Calu3 (cell line): ENCODE data around the gene CECR2. TPM values are rescaled to one million over a fixed set of nuclear protein-coding genes. Genes with fewer than 3 reads are reported as not detected.

ENCODE experiments used
- BruUV-seq: library from RNA; stranded (reverse); fragments of 400-500 nt; replicated peaks from 2 replicates; lab custom pipeline; 2021; lab: Mats Ljungman, UMichigan
- CTCF ChIA-PET: fragments of 300-600 bp; sonication (Branson Sonifier 250); formaldehyde crosslinking; loops from one replicate; lab custom pipeline; 2022; ENCODE audit warnings: antibody characterized with exemption; lab: Charles Lee
- DNase-seq: peaks from one replicate; pipeline ENCODE4 v3.0.0; 2022
- H3K27ac Mint-ChIP-seq: one replicate; pipeline ENCODE4 v1.8.0; 2022; ENCODE audit warnings: mixed read lengths; ENCODE audit not compliant: unreplicated experiment
- H3K27me3 Mint-ChIP-seq: one replicate; pipeline ENCODE4 v1.8.0; 2022; ENCODE audit warnings: mixed read lengths; ENCODE audit not compliant: unreplicated experiment
- H3K36me3 Mint-ChIP-seq: one replicate; pipeline ENCODE4 v1.8.0; 2022; ENCODE audit warnings: mild to moderate bottlenecking, moderate library complexity, mixed read lengths; ENCODE audit not compliant: insufficient read depth, unreplicated experiment
- H3K4me1 Mint-ChIP-seq: one replicate; pipeline ENCODE4 v1.8.0; 2022; ENCODE audit warnings: mild to moderate bottlenecking, low read depth, mixed read lengths; ENCODE audit not compliant: unreplicated experiment
- H3K4me3 Mint-ChIP-seq: one replicate; pipeline ENCODE4 v1.8.0; 2022; ENCODE audit warnings: mild to moderate bottlenecking, low read depth, moderate library complexity, mixed read lengths; ENCODE audit not compliant: unreplicated experiment
- H3K9me3 Mint-ChIP-seq: one replicate; pipeline ENCODE4 v1.8.0; 2022; ENCODE audit warnings: low read depth, mixed read lengths; ENCODE audit not compliant: unreplicated experiment
- intact Hi-C: fragments of 100-400 bp; cut with micrococcal nuclease; formaldehyde crosslinking; loops from one replicate; pipeline ENCODE4 v1.10.0; 2022; ENCODE audit not compliant: unreplicated experiment
- total RNA-seq: library from RNA; stranded (reverse); gene quantifications from 2 replicates; pipeline ENCODE4 v1.2.3, GENCODE V29; 2022
- TF ChIP-seq, protein P1 (sequence below): fragments of 200-600 bp; IDR thresholded peaks from one replicate; pipeline ENCODE4 v1.8.0; 2022; ENCODE audit warnings: antibody characterized with exemption; ENCODE audit not compliant: unreplicated experiment

CECR2 gene
- total RNA-seq, 1 experiment from 2014 or later, result 0.09 TPM

DNA sequence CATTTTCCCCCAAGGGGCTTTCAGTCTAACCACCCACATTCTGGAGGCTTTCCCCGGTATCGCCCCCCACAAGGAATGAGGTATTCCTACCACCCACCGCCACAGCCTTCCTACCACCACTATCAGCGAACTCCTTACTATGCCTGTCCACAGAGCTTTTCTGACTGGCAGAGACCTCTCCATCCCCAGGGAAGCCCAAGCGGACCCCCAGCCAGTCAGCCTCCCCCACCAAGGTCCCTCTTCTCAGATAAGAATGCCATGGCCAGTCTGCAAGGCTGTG lies 179.4 kb downstream of the CECR2 start:
- no peaks in the 10 kb centered on the region for H3K9me3 Mint-ChIP-seq
- BruUV-seq, result no TSS peak
- CTCF ChIA-PET, result interaction anchor here (1.0 kb wide), 1 partner anchor 12 kb away, joined by 3 read pairs; no protein-coding TSS in a partner anchor
- TF ChIP-seq, protein P1, sequence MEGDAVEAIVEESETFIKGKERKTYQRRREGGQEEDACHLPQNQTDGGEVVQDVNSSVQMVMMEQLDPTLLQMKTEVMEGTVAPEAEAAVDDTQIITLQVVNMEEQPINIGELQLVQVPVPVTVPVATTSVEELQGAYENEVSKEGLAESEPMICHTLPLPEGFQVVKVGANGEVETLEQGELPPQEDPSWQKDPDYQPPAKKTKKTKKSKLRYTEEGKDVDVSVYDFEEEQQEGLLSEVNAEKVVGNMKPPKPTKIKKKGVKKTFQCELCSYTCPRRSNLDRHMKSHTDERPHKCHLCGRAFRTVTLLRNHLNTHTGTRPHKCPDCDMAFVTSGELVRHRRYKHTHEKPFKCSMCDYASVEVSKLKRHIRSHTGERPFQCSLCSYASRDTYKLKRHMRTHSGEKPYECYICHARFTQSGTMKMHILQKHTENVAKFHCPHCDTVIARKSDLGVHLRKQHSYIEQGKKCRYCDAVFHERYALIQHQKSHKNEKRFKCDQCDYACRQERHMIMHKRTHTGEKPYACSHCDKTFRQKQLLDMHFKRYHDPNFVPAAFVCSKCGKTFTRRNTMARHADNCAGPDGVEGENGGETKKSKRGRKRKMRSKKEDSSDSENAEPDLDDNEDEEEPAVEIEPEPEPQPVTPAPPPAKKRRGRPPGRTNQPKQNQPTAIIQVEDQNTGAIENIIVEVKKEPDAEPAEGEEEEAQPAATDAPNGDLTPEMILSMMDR, result no peak
- intact Hi-C loops, result no loop called here
- no peaks in the 10 kb centered on the region for H3K4me1 Mint-ChIP-seq
- no peak overlapping the region for H3K4me3 Mint-ChIP-seq
- peaks cover 40% of the 10 kb centered on the region for H3K27me3 Mint-ChIP-seq
- no peak for DNase-seq
- H3K27ac Mint-ChIP-seq, result no peak overlapping the region
- no peaks in the 10 kb centered on the region for H3K36me3 Mint-ChIP-seq

GRCh38 chr22:17549183-17549582 lies 179.9 kb downstream of the CECR2 start:
- BruUV-seq, result no TSS peak
- Mint-ChIP-seq H3K36me3 (no peaks in the 10 kb centered on the region), H3K4me3 (no peak overlapping the region), H3K27ac (no peak overlapping the region), H3K4me1 (no peaks in the 10 kb centered on the region), H3K27me3 (peaks cover 40% of the 10 kb centered on the region), H3K9me3 (no peaks in the 10 kb centered on the region)
- intact Hi-C loops, result no loop called here
- TF ChIP-seq, protein P1, result no peak
- no peak for DNase-seq
- CTCF ChIA-PET, result interaction anchor here (1.0 kb wide), 1 partner anchor 12 kb away, joined by 3 read pairs; no protein-coding TSS in a partner anchor

DNA sequence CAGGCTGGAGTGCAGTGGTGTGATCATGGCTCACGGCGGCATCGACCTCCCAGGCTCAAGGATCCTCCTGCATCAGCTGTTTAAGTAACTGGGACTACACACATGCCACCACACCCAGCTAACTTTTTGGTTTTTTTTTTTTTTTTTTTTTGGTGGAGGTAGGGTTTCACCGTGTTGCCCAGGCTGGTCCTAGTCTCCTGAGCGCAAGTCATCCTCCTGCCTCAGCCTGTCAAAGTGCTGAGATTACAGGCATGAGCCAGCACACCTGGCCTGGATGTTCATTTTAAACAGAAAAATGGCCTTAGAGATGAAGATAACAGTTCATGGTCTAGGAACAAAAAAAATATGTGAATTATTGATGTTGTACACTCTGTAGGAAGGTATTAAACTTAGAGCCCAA lies 180.4 kb downstream of the CECR2 start:
- no peaks in the 10 kb centered on the region for H3K9me3 Mint-ChIP-seq
- TF ChIP-seq, protein P1, result no peak
- no peak overlapping the region for H3K4me3 Mint-ChIP-seq
- CTCF ChIA-PET, result interaction anchor here (1.0 kb wide), 1 partner anchor 13 kb away, joined by 3 read pairs; no protein-coding TSS in a partner anchor
- no peaks in the 10 kb centered on the region for H3K4me1 Mint-ChIP-seq
- H3K27me3 Mint-ChIP-seq, result peaks cover 45% of the 10 kb centered on the region
- no peaks in the 10 kb centered on the region for H3K36me3 Mint-ChIP-seq
- intact Hi-C loops, result loop anchor here (10.0 kb wide), 2 partner anchors 55 to 155 kb away; no protein-coding TSS in a partner anchor
- no TSS peak for BruUV-seq
- no peak for DNase-seq
- no peak overlapping the region for H3K27ac Mint-ChIP-seq

DNA sequence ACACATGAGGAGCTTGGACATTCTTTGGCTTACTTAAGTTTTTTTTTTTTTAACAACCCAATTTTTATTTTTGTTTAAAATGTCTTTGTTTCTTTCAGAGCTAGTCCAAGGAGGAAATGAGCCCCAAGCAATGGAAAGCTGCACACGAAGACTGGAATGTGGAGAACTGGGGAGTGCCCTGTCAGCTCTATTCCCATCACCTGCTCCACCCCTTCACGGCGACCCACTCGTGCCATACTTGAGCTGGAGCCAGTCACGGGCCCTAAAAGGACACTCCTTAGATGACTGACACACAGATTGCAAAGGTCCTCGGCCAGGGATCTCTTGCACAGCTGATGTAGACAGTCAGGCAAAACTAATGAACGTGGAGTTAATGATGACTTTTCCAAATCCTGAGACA lies 183.5 kb downstream of the CECR2 start:
- Mint-ChIP-seq H3K4me3 (no peak overlapping the region), H3K9me3 (no peaks in the 10 kb centered on the region), H3K36me3 (no peaks in the 10 kb centered on the region), H3K4me1 (peaks cover 1% of the 10 kb centered on the region), H3K27me3 (peaks cover 65% of the 10 kb centered on the region), H3K27ac (no peak overlapping the region)
- BruUV-seq, result no TSS peak
- intact Hi-C loops, result loop anchor here (10.0 kb wide), 2 partner anchors 52 to 152 kb away; no protein-coding TSS in a partner anchor
- TF ChIP-seq, protein P1, result no peak
- CTCF ChIA-PET, result interaction anchor here (0.5 to 0.6 kb wide), 2 partner anchors 15 to 220 kb away, joined by 3 to 4 read pairs; no protein-coding TSS in a partner anchor
- no peak for DNase-seq
